Umbilical cord (tissue), 2 donors: Measurements from ENCODE around the gene IL15RA. TPM values are rescaled to one million over a fixed set of nuclear protein-coding genes. Genes with fewer than 3 reads are reported as not detected.

Source experiments
- DNase-seq: peaks from one replicate; pipeline ENCODE4 v3.0.0-alpha.2; 2015; ENCODE audit warnings: low spot score
- total RNA-seq: library from RNA; depleted of rRNA; stranded (reverse); fragments of >200 nt; gene quantifications from one replicate; pipeline ENCODE4 v1.2.3, GENCODE V29; 2014; ENCODE audit warnings: low replicate concordance; ENCODE audit not compliant: insufficient read depth

Gene IL15RA
- total RNA-seq: not detected

GRCh38 chr10:5977471-5978229, at the start of gene IL15RA:
Gene IL15RA, minus strand, starts transcription at chr10:5977543. Its CDS starts 51 bp downstream, at chr10:5977492.
- DNase-seq: peak; percentile 27

GRCh38 chr10:6025683-6026255, 48.4 kb upstream of the IL15RA start:
- DNase-seq: no peak

GRCh38 chr10:6024334-6024682, 47.0 kb upstream of the IL15RA start:
- no peak for DNase-seq

GRCh38 chr10:6023661-6024333, 46.5 kb upstream of the IL15RA start:
- DNase-seq: no peak

GRCh38 chr10:6022660-6023059, 45.3 kb upstream of the IL15RA start:
- DNase-seq: no peak

GRCh38 chr10:6020826-6021225, 43.5 kb upstream of the IL15RA start:
- peak; percentile 18 for DNase-seq

- DNase-seq: no peak
These were observed 42.5 kb upstream of the IL15RA start for GRCh38 chr10:6019796-6020195.

- no peak for DNase-seq
These were observed 41.9 kb upstream of the IL15RA start for GRCh38 chr10:6019010-6019782.

GRCh38 chr10:6018422-6018821, 41.1 kb upstream of the IL15RA start:
- DNase-seq: no peak

- DNase-seq: no peak
These were observed 40.5 kb upstream of the IL15RA start for GRCh38 chr10:6017781-6018354.

GRCh38 chr10:6014241-6014761, 37.0 kb upstream of the IL15RA start:
- peak; percentile 35 for DNase-seq

GRCh38 chr10:6013413-6014192, 36.3 kb upstream of the IL15RA start:
- DNase-seq: no peak

GRCh38 chr10:6012121-6012905, 35.0 kb upstream of the IL15RA start:
- no peak for DNase-seq

GRCh38 chr10:6011558-6011957, 34.2 kb upstream of the IL15RA start:
- no peak for DNase-seq

- no peak for DNase-seq
These were observed 33.2 kb upstream of the IL15RA start for GRCh38 chr10:6010569-6010968.

GRCh38 chr10:6009961-6010360, 32.6 kb upstream of the IL15RA start:
- DNase-seq: no peak

- DNase-seq: peak; percentile 87
These were observed 31.8 kb upstream of the IL15RA start for GRCh38 chr10:6009150-6009549.

- DNase-seq: no peak
These were observed 31.3 kb upstream of the IL15RA start for GRCh38 chr10:6008497-6009142.

- no peak for DNase-seq
These were observed 29.6 kb upstream of the IL15RA start for GRCh38 chr10:6006991-6007390.
